NCI-H226 (cell line): ENCODE measurements around the gene MYL3.
A peak's percentile ranks its signal among the peaks of the same experiment; 100 is the strongest.

Experiments used
- DNase-seq: peaks from one replicate; pipeline ENCODE4 v3.0.0-alpha.2; 2015

The MYL3 gene

DNA sequence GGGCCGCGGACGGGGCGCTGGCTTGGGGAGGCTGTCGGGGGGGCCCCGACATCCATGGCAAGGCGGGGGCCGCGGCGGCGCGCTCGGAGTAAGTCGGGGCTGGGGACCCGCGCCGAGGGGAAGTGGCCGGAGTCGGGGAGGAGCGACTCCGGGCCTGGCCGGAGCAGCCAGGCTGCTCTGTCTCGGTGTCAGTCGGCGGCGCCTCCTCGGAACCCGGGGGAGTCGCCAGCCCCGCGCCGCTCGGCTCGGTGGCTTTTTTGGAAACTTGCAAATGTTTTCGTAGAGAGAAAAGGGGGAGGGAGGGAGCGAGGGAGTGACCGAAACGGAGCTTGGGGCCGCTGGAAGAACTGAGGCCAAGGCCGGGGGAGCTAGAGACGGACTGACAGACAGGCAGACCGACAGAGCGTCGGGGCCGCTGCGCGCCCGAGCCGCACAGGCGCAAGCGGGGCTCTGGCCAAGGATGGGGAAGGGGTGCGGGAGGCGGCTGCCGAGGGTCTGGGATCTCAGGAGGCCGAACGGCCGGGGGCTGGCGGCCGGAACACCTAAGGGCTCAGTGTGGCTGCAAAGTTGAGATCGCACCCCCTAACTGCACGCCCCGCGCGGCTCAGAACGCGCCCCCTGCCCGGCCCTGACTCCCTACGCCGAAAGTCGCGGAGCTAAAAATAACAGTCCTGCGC is 19.3 kb upstream of the MYL3 start:
- no peak for DNase-seq

GRCh38 chr3:46881596-46882376 is 18.5 kb upstream of the MYL3 start:
- no peak for DNase-seq

- no peak for DNase-seq
Measured at GRCh38 chr3:46880884-46881595, 17.8 kb upstream of the MYL3 start.

GRCh38 chr3:46878781-46879436 is 15.7 kb upstream of the MYL3 start:
- no peak for DNase-seq

GRCh38 chr3:46877406-46878125 is 14.3 kb upstream of the MYL3 start, which contains the start of gene PTH1R:
Gene PTH1R, plus strand, starts transcription at chr3:46877721. Its CDS starts 5,839 bp downstream, at chr3:46883560.
- no peak for DNase-seq

DNA sequence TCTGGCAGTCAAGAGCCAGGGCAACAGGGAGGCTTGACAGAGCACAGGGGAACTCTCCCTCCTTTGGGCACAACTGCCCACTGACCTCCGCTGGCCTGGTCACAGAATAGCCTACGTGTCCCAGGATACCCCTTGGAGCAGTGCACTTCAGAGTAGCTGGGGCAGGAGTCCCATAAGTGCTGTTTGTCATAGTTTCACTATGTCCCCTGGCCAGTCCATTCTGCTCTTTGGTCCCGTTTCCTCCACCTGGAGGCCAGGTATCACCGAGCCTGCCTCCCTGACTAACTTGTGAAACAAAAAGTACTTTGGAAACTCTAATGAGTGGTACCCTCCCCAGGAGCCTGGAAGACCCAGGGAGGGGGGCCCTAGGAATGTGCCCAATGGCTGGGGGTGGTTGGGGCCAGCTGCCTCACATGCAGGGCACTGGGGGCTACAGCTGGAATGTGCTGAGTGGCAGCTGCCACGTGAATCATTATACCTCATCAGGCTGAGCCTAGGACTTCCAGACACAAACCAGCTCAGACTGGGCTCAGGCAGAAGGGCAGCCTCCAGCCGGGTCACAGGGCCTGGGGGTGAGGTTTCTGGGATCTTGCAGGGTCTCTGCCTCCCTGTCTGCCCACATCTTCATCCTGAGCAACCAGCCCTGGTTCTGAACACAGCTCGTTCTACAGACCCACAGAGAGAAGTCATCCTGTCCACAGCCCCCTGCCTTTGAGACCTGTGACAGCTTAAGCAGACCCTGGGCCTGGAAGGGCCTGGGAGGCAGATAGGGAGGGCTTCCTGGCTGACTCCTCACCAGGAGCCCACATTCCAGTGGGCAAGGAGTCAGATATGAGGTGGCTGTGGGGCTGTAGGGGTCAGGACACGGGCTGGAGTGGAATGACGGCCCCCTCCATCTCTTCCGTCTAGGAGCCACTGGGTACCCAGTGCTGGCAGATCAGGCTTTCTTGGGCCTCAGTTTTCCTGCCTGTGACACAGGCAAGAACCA is 13.4 kb upstream of the MYL3 start:
- peak; percentile 19 for DNase-seq

DNA sequence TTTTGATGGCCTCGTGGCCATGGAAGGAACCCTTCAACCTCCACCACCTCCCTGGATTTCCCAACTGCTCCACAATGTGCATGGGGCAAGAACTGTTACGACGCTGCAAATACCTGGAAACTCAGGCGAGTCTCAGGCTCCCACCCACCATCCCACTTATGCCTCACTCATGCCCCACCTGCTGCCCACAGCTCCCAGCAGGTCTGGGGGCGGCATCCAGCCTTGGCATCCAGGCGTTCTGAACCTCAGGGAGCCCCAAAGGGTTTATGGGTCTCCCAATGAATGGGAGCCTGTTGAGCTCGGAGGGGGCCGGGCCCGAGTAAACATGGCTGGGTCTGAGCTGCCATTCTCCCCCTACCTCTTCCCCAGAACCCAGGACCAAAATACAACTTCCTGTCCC is 12.3 kb upstream of the MYL3 start:
- no peak for DNase-seq

DNA sequence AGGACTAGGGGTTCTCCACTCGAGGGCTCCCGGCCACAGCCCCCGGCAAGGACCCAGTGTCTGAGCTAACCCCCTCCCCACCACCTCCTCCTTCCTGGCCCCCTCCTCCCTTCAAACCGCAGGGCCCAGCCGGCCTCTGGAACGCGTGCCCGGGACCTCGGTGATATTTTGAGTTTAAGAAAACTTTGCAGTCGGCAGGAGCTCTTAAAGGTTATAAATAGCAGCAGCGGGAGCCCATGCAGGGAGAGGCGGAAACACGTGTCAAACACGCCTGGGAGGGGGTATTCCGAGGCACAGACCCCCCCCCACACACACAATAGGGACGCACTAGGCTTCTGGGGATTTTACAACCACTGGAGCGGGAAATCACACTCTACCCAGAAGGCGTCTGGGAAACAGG is 11.2 kb upstream of the MYL3 start:
- no peak for DNase-seq

DNA sequence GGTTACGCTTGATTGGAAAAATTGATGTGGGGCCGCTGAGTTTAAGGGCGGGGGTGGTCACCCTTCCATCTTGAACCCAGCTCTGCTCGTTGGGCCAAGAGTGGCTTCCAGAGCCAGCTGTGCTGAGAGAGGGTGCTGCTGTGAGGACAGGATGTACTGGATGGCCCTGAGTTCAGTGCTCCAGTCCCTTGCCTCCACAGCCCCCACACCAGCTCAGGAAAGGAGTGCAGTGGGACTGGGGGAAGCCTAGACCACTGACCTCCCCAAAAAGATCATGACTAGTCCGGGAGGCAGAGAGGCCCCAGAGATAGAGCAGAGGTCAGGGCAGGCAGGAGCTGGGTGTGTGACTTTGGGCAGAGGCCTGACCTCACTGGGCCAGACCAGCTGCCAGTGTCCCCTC is 10.3 kb upstream of the MYL3 start:
- DNase-seq: no peak

- no peak for DNase-seq
Measured at GRCh38 chr3:46871222-46871621, 8.0 kb upstream of the MYL3 start.

GRCh38 chr3:46870651-46871050 is 7.4 kb upstream of the MYL3 start:
- DNase-seq: no peak

GRCh38 chr3:46869440-46869839 is 6.2 kb upstream of the MYL3 start:
- DNase-seq: no peak

DNA sequence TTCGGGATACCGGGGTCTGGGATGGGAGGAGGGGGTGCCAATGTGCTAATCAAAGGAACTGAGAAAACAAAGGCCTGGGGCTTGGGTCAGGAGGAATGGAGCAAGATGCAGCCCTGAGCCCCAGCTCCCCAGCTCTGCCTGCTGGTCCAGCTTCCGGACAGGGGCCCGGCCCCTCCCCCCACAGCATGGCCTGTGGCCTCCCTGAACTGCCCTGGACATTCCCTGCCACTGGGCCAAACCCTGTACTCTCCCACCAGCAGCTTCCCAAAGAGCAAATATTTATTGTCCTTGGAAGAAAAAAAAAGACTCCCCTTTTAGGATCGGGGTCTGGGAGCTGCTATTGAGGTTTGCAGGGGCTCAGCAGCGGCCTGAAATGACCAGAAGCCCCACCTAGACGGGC is 5.7 kb upstream of the MYL3 start:
- no peak for DNase-seq

GRCh38 chr3:46868287-46868686 is 5.0 kb upstream of the MYL3 start:
- DNase-seq: no peak

DNA sequence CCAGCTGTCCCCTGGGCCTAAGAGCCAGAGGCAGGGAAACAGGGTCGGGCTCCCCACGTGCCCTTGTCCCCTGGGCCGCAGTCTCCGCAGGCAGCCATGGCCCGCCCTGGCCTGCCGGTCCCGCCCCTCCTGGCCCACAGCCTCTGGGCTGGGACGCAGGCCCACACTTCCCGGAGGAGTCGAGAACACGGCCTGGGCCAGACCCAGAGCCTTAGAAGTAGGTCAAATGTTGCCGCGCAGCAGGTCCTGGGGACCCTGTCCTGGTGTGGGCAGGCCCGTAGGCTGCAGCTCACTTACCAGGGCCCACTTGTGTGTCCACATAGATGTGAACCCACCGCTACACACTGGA is 4.3 kb upstream of the MYL3 start:
- no peak for DNase-seq

DNA sequence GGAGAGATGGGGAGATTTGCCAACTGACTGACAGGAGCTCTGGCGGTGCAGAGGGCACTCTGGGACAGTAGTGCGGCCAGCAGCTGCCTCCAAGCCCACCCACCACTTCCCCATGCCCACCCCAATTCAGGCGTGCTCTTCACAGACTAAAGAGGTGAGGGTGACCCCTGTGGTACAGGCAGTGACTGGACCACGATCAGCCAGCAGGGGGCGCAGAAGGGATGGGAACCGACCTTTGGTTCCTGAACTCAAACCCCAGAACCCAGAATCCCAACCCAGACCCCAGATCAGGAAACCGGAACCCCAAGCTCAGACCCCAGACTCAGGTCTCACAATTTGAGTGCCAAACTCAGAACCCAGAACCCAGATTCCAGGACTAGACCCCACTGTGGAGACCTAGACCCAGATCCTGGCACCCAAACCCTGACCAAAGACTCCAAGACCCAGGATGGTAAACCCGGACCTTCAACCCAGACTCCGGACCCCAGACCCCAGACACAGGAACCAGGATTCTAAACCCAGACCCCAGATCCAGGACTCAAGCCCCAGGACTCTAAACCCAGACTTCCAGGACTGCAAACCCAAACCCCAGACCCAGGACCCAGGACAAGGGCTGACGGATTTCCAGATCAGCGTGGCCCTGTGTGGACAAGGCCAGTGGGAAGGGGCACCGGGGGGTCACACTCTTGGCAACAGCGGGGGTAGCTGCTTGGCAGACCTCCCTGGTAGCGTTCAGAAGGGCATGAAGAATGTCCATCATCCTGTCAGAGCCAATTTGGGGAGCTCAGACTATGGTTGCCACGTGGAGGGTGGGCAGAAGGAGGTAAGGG is 3.7 kb upstream of the MYL3 start:
- peak; percentile 40 for DNase-seq

DNA sequence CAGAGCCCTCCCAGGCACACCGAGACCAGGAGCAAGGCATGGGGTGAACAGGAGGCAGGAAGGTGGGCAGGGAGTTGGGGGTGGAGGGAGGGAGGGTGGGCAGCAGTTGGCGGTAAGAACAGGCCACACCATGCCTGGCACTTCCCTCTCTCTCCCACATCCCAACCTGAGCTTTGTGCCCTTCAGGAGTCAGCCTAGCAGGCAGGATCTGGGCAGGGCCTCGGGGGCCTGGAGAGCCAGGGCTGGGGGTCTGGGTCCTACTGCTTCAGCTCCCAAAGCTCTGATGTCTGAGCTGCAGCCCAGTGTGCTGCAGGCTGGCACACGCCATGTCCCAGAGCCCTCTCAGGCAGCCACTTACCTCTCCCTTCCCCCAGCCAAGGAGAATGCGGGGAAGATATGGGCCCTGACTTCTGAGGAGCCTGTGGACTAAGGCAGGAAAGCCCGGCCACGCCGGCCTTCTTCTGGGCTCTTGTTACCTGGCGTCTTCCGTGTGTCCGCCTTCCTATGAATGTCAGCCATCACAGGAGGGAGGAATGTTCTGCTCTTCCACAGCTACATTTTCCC is 2.9 kb upstream of the MYL3 start:
- DNase-seq: no peak

DNA sequence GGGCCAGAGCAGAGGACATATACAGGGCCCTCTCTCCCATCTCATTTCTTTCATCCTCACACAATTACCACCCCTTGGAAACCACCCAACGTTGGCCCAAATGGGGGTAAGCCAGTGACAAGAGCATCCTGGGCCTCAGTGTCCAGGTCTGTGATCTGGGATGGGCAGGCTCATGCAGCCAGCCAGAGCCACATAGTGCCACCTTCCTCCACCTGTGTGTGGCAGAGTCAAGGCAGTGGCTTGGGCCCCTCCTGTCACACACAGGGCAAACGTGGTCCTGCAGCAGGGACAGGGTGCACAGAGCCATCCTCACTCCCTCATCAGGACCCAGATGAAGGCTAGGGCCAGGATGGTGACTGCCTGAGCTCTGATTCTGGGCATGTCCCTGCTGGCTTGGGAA is 2.3 kb upstream of the MYL3 start:
- DNase-seq: no peak

- no peak for DNase-seq
Measured at GRCh38 chr3:46865031-46865507, 1.8 kb upstream of the MYL3 start.
